ENCODE data around the gene CACNG1.
"Not testable (repeated sequence)": the region's sequence is repeated elsewhere in the genome, so short reads cannot be mapped to it uniquely, and the experiment has no call there.

Gene CACNG1

DNA sequence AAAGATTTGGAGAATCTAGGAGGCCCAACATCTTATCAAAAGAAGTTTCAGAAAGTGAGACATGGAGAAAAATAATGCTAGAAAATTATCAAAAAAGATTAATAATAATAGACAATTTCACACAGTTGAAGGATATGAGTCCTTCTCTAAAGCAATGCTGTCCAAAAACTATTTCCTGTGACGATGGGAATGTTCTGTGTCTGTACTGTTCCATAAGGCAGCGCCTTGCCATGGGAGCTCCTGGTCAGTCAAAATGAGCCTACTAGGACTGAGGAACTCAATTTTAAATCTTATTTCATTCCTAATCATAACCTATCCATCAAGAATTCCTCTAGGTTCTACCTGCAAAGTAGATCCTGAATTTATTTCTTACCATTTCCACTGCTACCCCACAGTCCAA lies 49.0 kb downstream of the CACNG1 start:
- no peak overlapping the region for H3K4me3 ChIP-seq (replicated peaks; ENCODE audit: low read depth, low read length)
- TF ChIP-seq, protein P1, sequence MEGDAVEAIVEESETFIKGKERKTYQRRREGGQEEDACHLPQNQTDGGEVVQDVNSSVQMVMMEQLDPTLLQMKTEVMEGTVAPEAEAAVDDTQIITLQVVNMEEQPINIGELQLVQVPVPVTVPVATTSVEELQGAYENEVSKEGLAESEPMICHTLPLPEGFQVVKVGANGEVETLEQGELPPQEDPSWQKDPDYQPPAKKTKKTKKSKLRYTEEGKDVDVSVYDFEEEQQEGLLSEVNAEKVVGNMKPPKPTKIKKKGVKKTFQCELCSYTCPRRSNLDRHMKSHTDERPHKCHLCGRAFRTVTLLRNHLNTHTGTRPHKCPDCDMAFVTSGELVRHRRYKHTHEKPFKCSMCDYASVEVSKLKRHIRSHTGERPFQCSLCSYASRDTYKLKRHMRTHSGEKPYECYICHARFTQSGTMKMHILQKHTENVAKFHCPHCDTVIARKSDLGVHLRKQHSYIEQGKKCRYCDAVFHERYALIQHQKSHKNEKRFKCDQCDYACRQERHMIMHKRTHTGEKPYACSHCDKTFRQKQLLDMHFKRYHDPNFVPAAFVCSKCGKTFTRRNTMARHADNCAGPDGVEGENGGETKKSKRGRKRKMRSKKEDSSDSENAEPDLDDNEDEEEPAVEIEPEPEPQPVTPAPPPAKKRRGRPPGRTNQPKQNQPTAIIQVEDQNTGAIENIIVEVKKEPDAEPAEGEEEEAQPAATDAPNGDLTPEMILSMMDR (IDR thresholded peaks at IDR 0.05; ENCODE audit: insufficient read depth, low read length, poor library complexity, severe bottlenecking): no peak
- H3K36me3 ChIP-seq (ENCODE audit: control insufficient read depth, insufficient read depth, low read length): peaks cover 1% of the 10 kb centered on the region; the same call in 1 of the 2 replicates
- H3K27me3 ChIP-seq (replicated peaks; ENCODE audit: control insufficient read depth, insufficient read depth, low read length): no peaks in the 10 kb centered on the region
- no peak for DNase-seq (ENCODE audit: extremely low read depth, insufficient read length)

DNA sequence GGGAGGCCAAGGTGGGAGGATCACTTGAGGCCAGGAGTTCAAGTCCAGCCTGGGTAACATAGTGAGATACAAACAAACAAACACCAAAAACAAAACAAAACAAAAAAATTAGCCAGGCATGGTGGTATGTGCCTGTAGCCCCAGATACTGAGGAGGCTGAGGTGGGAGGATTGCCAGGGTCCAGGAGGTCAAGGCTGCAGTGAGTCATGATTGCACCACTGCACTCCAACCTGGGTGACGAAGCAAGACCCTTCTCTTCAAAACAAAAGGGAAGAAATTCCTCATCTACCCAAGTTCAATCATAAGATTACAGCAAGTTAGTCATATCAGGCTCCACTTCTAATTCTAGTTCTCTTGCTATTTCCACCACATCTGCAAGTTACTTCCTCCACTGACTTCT lies 50.9 kb downstream of the CACNG1 start:
- H3K27me3 ChIP-seq (replicated peaks; ENCODE audit: control insufficient read depth, insufficient read depth, low read length); H3K36me3 ChIP-seq (ENCODE audit: control insufficient read depth, insufficient read depth, low read length); H3K4me3 ChIP-seq (replicated peaks; ENCODE audit: low read depth, low read length); DNase-seq (ENCODE audit: extremely low read depth, insufficient read length): not testable (repeated sequence)

DNA sequence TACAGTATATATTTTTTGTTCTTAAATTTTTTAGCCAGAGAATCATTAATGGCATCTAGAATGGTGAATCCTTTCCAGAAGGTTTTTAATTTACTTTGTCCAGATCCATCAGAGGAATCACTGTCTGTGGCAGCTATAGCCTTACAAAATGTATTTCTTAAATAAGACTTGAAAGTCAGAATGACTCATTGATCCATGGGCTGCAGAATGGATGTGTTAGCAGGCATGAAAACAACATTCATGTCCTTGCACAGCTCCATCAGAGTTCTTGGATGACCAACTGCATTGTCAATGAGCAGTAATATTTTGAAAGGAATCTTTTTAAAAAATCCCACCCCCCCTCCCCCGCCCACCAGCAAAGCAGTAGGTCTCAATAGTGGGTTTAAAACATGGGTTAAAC lies 51.4 kb downstream of the CACNG1 start:
- DNase-seq (ENCODE audit: extremely low read depth, insufficient read length): no peak
- peaks cover 1% of the 10 kb centered on the region; the same call in 1 of the 2 replicates for H3K36me3 ChIP-seq (ENCODE audit: control insufficient read depth, insufficient read depth, low read length)
- TF ChIP-seq, protein P1 (IDR thresholded peaks at IDR 0.05; ENCODE audit: insufficient read depth, low read length, poor library complexity, severe bottlenecking): no peak
- no peak overlapping the region for H3K4me3 ChIP-seq (replicated peaks; ENCODE audit: low read depth, low read length)
- H3K27me3 ChIP-seq (replicated peaks; ENCODE audit: control insufficient read depth, insufficient read depth, low read length): no peaks in the 10 kb centered on the region

DNA sequence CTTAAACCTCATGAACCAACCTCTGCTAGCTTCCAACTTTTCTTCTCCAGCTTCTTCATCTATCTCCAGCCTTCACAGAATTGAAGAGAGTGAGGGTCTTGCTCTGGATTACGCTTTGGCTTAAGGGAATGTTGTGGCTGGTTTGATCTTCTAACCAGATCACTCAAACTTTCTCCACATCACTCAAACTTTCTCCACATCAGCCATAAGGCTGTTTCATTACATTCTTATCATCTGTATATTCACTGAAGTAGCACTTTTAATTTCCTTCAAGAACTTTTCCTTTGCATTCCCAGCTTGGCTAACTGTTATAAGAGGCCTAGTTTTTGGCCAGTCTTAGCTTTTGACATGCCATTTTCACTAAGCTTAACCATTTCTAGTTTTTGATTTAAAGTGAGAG lies 52.3 kb downstream of the CACNG1 start:
- H3K27me3 ChIP-seq (replicated peaks; ENCODE audit: control insufficient read depth, insufficient read depth, low read length): no peaks in the 10 kb centered on the region
- H3K36me3 ChIP-seq (ENCODE audit: control insufficient read depth, insufficient read depth, low read length): peaks cover 1% of the 10 kb centered on the region; the same call in 1 of the 2 replicates
- DNase-seq (ENCODE audit: extremely low read depth, insufficient read length): no peak
- no peak overlapping the region for H3K4me3 ChIP-seq (replicated peaks; ENCODE audit: low read depth, low read length)
- TF ChIP-seq, protein P1 (IDR thresholded peaks at IDR 0.05; ENCODE audit: insufficient read depth, low read length, poor library complexity, severe bottlenecking): no peak

DNA sequence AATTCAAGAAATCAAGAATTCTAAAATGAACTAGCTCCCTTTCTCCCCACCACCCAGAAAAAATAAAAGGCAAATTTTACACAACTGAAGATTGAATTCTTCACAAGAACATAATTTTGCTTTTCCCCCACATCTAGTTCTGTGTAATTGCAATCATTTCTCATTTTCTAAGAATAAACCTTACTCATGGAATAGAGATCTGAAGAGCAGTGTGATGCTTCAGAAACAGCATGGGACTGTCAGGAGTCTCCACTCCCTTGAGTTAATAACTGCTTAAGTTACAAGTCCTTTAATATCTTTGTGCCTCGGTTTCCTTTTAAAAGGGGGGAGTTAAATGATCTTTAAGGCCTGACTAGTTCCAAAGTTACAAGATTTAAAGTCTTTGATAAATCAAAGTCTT lies 53.7 kb downstream of the CACNG1 start:
- no peak for DNase-seq (ENCODE audit: extremely low read depth, insufficient read length)
- no peak overlapping the region for H3K4me3 ChIP-seq (replicated peaks; ENCODE audit: low read depth, low read length)
- TF ChIP-seq, protein P1 (IDR thresholded peaks at IDR 0.05; ENCODE audit: insufficient read depth, low read length, poor library complexity, severe bottlenecking): no peak
- H3K27me3 ChIP-seq (replicated peaks; ENCODE audit: control insufficient read depth, insufficient read depth, low read length): no peaks in the 10 kb centered on the region
- H3K36me3 ChIP-seq (ENCODE audit: control insufficient read depth, insufficient read depth, low read length): peaks cover 1% of the 10 kb centered on the region; the same call in 1 of the 2 replicates

DNA sequence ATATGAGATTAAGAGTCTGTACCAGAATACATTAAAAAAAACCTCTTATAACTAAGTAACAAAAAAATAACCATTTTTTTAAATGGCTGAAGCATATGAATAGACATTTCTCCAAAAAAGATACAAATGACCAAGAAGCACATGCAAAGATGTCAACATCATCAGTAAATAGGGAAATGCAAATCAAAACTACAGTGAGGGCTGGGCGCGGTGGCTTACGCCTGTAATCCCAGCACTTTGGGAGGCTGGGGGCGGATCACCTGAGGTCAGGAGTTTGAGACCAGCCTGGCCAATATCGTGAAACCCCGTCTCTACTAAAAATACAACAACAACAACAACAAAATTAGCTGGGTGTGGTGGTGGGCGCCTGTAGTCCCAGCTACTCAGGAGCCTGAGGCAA lies 60.3 kb downstream of the CACNG1 start:
- H3K27me3 ChIP-seq (replicated peaks; ENCODE audit: control insufficient read depth, insufficient read depth, low read length); DNase-seq (ENCODE audit: extremely low read depth, insufficient read length); H3K36me3 ChIP-seq (ENCODE audit: control insufficient read depth, insufficient read depth, low read length); H3K4me3 ChIP-seq (replicated peaks; ENCODE audit: low read depth, low read length): not testable (repeated sequence)

DNA sequence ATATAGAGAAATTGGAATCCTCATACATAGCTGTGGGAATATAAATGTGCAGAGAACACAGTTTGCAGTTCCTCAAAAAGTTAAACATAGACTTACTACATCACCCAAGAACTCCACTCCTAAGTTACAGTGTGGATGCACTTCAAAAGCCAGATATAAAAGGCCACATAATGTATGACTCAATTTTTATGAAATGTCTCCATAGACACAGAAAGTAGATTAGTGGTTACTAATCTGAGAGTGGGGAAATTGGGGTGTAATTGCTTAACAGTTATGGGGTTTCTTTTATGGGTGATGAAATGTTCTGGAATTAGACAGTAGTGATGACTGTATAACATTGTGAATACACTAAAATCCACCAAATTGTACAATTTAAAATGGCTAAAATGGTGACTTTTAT lies 60.9 kb downstream of the CACNG1 start:
- no peak for DNase-seq (ENCODE audit: extremely low read depth, insufficient read length)
- Histone ChIP-seq H3K36me3 (ENCODE audit: control insufficient read depth, insufficient read depth, low read length) (peaks cover 7% of the 10 kb centered on the region), H3K27me3 (replicated peaks; ENCODE audit: control insufficient read depth, insufficient read depth, low read length) (no peaks in the 10 kb centered on the region), H3K4me3 (replicated peaks; ENCODE audit: low read depth, low read length) (no peak overlapping the region)
- TF ChIP-seq, protein P1 (IDR thresholded peaks at IDR 0.05; ENCODE audit: insufficient read depth, low read length, poor library complexity, severe bottlenecking): no peak

All from GM06990 (cell line).